Activated naive CD4-positive, alpha-beta T cell treated with anti-CD3 and anti-CD28 coated beads, Interleukin-2, amount 50 U/mL, for 24 hours (primary cell): ENCODE results near the gene TTI1.

Experiments
- H3K27ac Mint-ChIP-seq: one replicate; pipeline ENCODE4 v1.8.0; 2021; ENCODE audit warnings: mild to moderate bottlenecking, mixed read lengths
- H3K27me3 Mint-ChIP-seq: one replicate; pipeline ENCODE4 v1.8.0; 2021; ENCODE audit warnings: mixed read lengths
- H3K36me3 Mint-ChIP-seq: one replicate; pipeline ENCODE4 v1.8.0; 2021; ENCODE audit warnings: mixed read lengths
- H3K4me1 Mint-ChIP-seq: one replicate; pipeline ENCODE4 v1.8.0; 2021; ENCODE audit warnings: mixed read lengths
- H3K4me3 Mint-ChIP-seq: one replicate; pipeline ENCODE4 v1.8.0; 2021; ENCODE audit warnings: mild to moderate bottlenecking, mixed read lengths
- H3K9me3 Mint-ChIP-seq: one replicate; pipeline ENCODE4 v1.8.0; 2021; ENCODE audit warnings: mixed read lengths

The TTI1 gene

DNA sequence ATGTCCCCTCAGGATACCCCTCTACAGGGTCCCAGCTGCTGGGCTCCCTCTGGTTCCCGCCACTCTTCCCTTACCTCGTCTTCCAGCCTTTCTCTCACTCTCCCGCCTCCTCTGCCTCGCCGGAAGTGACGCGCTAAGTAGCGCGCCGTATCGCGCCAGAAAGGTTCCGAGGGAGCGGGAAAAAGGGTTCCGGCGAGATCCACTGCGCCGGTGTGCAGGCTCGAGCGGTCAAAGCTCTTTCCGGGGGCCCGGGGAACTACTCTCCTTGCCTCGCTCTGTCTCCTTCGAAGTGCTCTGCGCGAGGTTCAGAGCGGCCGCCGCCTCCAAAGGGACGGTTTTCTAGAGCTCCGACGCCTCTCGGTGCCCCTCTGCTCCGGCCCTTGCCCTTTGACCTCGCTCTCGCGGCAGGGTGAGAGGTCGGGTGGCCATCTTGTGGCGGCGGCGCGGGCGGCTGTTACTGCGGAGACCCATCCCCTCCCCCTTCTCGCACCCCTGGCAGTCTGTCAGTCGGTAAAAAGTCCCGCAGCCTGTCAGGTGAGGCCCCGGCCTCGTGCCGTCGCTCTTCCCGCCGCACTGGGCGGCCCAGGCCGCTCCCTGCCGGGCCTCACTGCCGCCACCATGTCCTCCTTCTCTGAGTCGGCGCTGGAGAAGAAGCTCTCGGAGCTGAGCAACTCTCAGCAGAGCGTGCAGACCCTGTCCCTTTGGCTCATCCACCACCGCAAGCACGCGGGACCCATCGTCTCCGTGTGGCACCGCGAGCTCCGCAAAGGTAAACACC lies at the start of gene TTI1, which contains the start of gene RPRD1B:
TSS of gene TTI1 (minus strand) at position 127 of the 778 bp plus-strand sequence. CDS start 19,640 bp downstream, outside the sequence.
TSS of gene RPRD1B (plus strand) at position 417 of the 778 bp plus-strand sequence. CDS start at position 619, 202 bp downstream.
- peak within 1 kb of the TSS; percentile 99 for H3K27ac Mint-ChIP-seq
- peaks cover 15% of the 10 kb centered on the region for H3K36me3 Mint-ChIP-seq
- H3K4me1 Mint-ChIP-seq: peaks cover 76% of the 10 kb centered on the region
- no peaks in the 10 kb centered on the region for H3K9me3 Mint-ChIP-seq
- peak within 1 kb of the TSS; percentile 99 for H3K4me3 Mint-ChIP-seq
- H3K27me3 Mint-ChIP-seq: no peaks in the 10 kb centered on the region

DNA sequence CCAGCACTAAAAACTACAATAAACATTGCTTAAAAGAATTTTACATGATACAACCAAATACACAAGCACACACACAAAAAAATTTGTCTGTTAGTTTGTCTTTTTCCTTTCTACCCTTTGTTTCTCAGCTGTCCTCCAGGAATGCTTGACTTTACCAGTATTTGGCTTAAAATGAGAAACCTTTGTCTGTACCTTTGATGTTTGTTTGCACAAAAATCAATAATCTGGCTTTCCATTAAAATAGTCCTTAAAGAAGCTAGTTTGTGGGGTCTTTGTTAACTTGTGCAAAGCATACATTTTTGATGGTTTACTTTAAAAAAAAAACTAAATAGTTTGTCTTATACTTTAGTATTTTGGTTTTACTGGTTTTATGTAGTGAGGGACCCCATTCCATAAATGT lies 49.6 kb upstream of the TTI1 start:
- Mint-ChIP-seq H3K4me1 (peaks cover 18% of the 10 kb centered on the region), H3K27ac (no peak overlapping the region), H3K4me3 (no peak overlapping the region), H3K27me3 (no peaks in the 10 kb centered on the region), H3K36me3 (peaks cover 37% of the 10 kb centered on the region), H3K9me3 (no peaks in the 10 kb centered on the region)

DNA sequence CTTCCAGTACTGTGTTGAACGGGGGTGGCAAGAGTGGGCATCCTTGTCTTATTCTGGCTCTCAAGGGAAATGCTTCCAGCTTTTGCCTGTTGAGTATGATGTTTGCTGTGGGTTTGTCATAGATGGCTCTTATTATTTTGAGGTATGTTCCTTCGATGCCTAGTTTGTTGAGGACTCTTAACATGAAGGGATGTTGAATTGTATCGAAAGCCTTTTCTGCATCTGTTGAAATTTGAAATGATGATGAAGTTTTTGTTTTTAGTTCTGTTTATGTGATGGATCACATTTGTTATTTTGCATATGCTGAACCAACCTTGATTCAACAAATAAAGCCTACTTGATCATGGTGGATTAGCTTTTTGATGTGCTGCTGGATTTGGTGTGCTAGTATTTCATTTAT lies 48.3 kb upstream of the TTI1 start:
- H3K4me1 Mint-ChIP-seq: peaks cover 18% of the 10 kb centered on the region
- H3K9me3 Mint-ChIP-seq: no peaks in the 10 kb centered on the region
- no peak overlapping the region for H3K4me3 Mint-ChIP-seq
- H3K36me3 Mint-ChIP-seq: peaks cover 40% of the 10 kb centered on the region
- no peaks in the 10 kb centered on the region for H3K27me3 Mint-ChIP-seq
- H3K27ac Mint-ChIP-seq: no peak overlapping the region

DNA sequence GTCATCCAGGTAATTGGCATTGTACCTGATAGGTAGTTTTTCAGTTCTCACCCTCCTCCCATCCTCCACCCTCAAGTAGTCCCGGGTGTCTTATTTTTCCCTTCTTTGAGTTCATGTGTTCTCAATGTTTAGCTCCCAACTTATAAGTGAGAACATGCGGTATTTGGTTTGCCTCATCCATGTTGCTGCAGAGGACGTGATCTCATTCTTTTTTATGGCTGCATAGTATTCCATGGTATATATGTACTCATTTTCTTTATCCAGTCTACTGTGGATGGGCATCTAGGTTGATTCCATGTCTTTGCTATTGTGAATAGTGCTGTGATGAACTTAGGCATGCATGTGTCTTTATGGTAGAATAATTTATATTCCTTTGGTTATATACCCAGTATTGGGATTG lies 46.1 kb upstream of the TTI1 start:
- Mint-ChIP-seq H3K4me1 (peaks cover 28% of the 10 kb centered on the region), H3K27ac (no peak overlapping the region), H3K27me3 (no peaks in the 10 kb centered on the region), H3K9me3 (no peaks in the 10 kb centered on the region), H3K36me3 (peaks cover 41% of the 10 kb centered on the region), H3K4me3 (no peak overlapping the region)

DNA sequence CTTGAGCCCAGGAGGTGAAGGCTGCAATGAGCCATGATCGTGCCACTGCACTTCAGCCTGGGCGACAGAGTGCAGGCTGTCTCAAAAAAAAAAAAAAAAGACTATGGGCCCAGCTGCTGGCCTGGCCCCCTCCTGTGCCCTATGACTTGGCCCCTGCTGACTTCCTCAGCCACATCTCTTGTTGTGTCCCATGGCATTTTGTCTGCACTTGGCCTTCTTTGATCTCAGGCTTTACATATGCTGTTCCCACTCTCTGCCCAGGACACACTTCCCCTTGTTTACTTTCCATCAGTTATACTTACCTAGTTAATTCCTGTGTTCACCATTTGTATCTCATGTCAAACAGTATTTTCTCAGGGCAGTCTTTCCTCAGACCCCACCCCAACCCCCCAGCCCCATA lies 44.8 kb upstream of the TTI1 start:
- H3K4me3 Mint-ChIP-seq: no peak overlapping the region
- H3K36me3 Mint-ChIP-seq: peaks cover 45% of the 10 kb centered on the region
- H3K4me1 Mint-ChIP-seq: peaks cover 36% of the 10 kb centered on the region
- no peaks in the 10 kb centered on the region for H3K27me3 Mint-ChIP-seq
- H3K27ac Mint-ChIP-seq: no peak overlapping the region
- no peaks in the 10 kb centered on the region for H3K9me3 Mint-ChIP-seq

DNA sequence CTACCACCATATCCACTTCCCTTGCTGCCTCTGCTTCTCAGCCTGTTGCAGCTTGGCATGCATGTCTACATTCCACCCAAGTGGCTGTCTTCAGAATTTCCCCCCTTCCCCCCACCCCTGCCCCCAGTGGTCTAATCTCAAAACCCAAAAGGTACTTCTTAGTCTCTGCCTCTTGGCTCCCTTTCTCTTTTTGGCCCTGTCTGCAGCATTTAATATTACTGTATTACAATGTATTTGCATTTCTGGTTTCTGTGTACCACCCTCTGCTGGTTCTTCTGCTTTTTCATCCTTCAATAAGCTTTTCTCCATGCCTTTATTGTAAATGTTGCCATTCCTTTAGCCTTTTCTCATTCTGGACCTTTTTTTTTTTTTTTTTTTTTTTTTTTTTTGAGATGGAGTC lies 43.3 kb upstream of the TTI1 start:
- Mint-ChIP-seq H3K4me1 (peaks cover 46% of the 10 kb centered on the region), H3K4me3 (no peak overlapping the region), H3K27ac (no peak overlapping the region), H3K36me3 (peaks cover 48% of the 10 kb centered on the region), H3K27me3 (no peaks in the 10 kb centered on the region), H3K9me3 (no peaks in the 10 kb centered on the region)

DNA sequence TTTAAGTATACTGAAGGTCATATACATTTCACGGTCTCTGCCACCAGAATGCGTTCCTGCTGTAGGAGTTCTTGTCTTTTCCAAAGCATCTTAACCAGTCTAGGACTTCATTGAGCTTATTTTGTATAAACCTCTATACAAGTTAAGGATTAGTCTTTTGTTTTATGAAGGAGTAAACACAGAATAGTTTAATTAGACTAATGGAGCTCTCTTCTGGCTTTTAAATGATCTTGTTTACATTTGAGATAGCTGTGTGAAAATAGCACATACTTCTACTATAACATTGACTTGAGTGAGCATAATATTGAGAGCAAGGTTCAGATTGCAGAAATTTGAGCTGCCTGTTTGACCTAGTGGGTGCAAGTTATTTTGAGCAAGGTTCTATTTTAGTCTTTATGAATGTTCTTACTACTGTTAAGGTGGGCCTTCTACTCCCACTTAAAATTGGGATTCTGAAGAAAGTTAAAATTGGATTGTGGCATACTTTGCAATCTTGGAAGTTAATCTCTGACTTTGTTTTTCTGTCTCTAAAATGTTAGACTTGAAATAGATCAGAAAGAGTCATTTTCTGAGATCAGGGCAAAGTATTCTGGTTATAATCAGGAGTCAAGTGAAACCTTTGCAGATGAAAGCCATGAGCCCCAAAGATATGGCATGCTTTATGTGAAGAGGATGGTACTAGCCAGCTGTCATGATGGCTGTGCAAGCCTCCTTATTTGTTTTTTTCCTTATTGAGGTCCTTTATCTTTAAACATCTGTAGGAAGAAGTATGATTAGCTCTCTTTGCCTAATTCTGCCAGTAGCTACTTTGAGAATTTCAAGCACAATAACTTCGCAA lies 42.1 kb upstream of the TTI1 start:
- Mint-ChIP-seq H3K9me3 (no peaks in the 10 kb centered on the region), H3K27ac (peak overlapping the region; percentile 23), H3K4me1 (peaks cover 38% of the 10 kb centered on the region), H3K4me3 (no peak overlapping the region), H3K36me3 (peaks cover 49% of the 10 kb centered on the region), H3K27me3 (no peaks in the 10 kb centered on the region)

DNA sequence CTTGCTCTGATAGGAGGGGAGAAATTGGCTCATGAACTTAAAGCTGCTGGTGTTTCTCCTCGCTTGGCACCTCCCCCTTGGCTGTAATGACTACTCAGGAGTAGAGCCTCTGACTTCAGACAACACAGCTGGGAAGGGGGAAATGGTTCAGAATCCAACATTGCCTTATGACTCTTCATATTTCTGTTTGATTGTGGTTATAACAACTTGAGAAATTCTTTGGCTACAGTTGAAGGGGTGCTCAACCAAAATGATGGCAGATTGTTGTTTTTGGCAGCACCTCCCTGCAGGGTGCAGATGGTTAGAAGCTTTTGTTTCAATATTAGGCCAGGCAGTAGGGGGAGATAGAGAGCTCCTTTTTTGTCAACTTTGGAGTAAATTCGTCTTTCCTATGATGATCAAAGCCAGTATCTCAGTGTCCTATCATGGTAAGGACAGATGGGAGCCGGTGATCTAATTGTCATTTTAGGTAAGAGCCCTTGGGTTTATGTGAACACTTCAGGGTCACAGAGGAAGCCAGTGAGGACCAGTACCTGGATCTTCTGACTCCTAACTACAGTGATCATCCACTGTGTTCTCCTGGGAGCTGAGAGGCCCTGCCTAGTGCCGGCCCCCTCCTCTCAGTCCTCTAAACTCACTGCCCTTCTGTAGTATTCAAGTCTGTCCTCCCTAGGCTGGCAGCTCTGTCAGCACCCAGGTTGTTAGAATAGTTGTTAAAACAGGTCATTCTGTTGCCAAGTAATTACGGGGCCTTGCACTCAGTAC lies 40.2 kb upstream of the TTI1 start:
- no peaks in the 10 kb centered on the region for H3K27me3 Mint-ChIP-seq
- H3K27ac Mint-ChIP-seq: no peak overlapping the region
- no peak overlapping the region for H3K4me3 Mint-ChIP-seq
- H3K36me3 Mint-ChIP-seq: peaks cover 47% of the 10 kb centered on the region
- peaks cover 32% of the 10 kb centered on the region for H3K4me1 Mint-ChIP-seq
- H3K9me3 Mint-ChIP-seq: no peaks in the 10 kb centered on the region

DNA sequence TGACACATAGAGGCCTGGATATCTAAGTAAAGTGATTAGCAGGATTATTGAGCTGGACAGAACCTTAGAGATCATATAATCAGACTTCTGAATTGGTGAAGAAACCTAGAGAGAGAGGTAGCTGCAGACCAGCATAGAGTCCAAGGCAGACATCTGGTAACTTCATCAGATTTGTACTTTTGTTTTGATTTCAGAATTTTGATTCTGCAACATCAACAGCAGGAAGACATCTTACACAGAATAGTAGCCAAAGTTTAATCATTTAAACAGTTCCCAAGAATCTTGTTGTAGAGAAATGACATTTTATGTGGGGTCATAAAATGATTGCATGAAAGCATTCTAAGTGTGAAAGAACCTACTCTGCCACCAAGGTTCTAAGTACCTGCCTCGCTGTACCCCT lies 39.6 kb upstream of the TTI1 start:
- no peaks in the 10 kb centered on the region for H3K27me3 Mint-ChIP-seq
- H3K4me3 Mint-ChIP-seq: no peak overlapping the region
- H3K36me3 Mint-ChIP-seq: peaks cover 44% of the 10 kb centered on the region
- no peaks in the 10 kb centered on the region for H3K9me3 Mint-ChIP-seq
- H3K4me1 Mint-ChIP-seq: peaks cover 32% of the 10 kb centered on the region
- no peak overlapping the region for H3K27ac Mint-ChIP-seq

DNA sequence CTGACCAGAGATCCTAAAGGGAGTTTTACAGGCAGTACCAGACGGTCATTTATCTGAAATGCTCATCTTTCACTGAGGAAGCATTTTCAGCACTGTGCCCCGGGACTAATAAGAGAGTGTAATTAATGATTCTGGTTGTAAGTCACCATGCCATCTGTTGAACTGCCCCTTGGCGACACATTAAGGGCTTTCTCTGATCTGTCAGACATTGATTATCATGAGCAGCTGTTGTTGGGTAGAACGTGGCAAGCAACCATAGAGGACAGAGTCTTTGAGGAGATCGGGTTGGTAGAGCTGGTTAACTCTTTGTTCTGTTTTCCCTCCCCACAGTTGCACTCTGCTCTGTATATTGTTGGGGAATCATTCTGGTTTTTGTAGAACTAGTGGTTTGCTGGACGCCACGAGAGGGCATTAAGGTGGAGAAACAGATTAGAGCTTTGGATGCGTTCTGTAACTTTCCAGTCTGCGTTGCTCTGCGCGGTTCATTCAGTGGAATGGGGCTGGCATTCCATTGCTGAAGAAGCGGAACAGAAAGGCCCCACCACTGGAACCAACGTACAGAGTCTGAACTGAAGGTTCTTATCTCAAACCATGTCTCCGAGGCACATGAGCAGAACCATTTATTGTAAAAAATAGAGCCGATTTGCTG lies 34.6 kb upstream of the TTI1 start:
- Mint-ChIP-seq H3K9me3 (no peaks in the 10 kb centered on the region), H3K4me1 (peaks cover 13% of the 10 kb centered on the region), H3K27ac (no peak overlapping the region), H3K36me3 (peaks cover 46% of the 10 kb centered on the region), H3K4me3 (no peak overlapping the region), H3K27me3 (no peaks in the 10 kb centered on the region)

DNA sequence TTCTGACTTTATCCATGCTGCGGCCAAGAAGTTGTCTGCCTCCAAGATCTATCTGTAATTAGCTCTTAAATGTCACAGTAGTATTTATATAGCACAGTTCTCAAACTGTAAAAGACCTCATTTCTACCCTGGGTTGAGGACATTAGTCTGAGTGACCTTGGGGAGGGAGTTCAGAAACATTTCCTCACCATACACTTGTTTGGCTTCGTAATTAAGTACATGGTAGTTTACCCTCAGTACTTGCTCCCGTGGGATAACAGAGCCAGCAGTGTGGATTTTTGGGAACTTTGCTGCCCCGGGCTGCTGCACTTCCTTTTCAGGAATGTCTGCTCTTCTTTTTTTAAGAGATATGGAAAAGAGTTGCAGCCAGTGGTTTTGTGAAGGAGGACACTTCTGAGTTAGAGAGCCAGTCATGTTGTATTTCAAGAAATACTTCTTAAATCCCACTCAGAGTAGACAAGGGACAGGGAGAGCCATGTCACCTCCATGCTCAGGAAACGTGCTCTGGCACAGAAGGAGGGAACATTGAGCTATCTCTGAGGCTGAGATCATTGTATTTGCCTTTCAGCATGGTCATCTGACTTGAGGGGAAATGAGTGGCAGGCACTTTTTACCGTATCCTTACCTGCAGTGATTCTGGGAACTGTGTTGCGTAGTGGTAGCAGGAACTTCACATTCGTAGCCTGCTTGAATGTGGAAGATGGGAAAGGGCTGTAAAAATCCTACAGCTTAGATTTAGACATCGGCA lies 33.9 kb upstream of the TTI1 start:
- Mint-ChIP-seq H3K27me3 (no peaks in the 10 kb centered on the region), H3K36me3 (peaks cover 43% of the 10 kb centered on the region), H3K27ac (no peak overlapping the region), H3K9me3 (no peaks in the 10 kb centered on the region), H3K4me3 (no peak overlapping the region), H3K4me1 (peaks cover 6% of the 10 kb centered on the region)

DNA sequence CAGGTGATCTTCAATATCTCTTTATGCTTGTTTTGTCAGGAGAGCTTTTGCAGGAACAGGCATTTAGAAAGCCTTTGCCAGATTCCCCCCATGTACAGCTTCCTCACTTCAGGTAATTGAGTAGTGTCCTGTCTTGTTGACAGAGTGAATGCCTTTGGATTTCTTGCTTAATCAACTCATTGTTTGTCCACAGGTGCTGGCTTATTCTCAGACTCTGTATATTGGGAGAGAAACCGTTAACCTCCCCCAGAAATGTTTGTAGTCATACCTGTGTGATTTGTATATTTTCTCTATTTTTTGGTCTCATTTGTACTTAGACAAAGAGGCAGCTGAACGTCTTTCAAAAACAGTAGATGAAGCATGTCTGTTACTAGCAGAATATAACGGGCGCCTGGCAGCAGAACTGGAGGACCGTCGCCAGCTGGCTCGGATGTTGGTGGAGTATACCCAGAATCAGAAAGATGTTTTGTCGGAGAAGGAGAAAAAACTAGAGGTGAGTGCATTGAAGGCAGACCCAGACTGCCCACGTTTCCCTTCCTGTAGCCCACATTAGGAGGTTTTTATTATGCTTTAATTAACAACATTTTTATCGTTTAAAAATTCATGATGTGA lies 32.6 kb upstream of the TTI1 start:
- no peak overlapping the region for H3K4me3 Mint-ChIP-seq

DNA sequence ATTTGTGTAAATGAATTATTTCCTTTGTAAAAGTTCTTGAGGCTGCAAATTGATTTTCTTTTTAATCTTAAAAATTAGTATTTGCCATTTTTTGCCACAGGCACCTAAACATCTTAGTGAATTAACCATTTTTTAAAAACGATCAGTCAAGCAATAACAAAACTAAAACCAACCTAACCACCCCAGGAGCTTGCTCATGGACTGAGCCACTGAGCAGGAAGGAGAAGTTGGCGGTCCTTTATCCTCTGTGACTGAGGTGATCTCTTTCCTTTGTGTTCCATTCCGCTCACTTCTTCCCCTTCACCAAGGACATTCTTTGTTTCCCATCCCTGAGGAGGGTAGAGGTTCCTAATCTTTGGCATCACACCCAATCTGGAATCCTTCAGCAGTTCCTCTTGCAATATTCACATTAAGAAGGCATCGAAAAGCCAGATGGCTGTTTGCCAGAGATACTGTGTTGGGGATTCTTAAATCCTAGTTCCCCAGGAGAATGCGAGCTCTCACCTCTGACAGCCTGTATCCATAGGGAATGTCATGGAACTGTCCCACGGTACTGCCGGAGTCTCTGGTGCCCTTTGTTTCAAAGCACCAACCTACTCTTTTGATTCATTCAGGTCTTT lies 30.8 kb upstream of the TTI1 start:
- Mint-ChIP-seq H3K4me1 (no peaks in the 10 kb centered on the region), H3K27ac (no peak overlapping the region), H3K36me3 (peaks cover 31% of the 10 kb centered on the region), H3K27me3 (no peaks in the 10 kb centered on the region), H3K9me3 (no peaks in the 10 kb centered on the region), H3K4me3 (no peak overlapping the region)

More for the DNA sequence above, 32.6 kb upstream of the TTI1 start:
- Mint-ChIP-seq H3K36me3 (peaks cover 31% of the 10 kb centered on the region), H3K27me3 (no peaks in the 10 kb centered on the region), H3K4me1 (no peaks in the 10 kb centered on the region), H3K9me3 (no peaks in the 10 kb centered on the region), H3K27ac (no peak overlapping the region)

DNA sequence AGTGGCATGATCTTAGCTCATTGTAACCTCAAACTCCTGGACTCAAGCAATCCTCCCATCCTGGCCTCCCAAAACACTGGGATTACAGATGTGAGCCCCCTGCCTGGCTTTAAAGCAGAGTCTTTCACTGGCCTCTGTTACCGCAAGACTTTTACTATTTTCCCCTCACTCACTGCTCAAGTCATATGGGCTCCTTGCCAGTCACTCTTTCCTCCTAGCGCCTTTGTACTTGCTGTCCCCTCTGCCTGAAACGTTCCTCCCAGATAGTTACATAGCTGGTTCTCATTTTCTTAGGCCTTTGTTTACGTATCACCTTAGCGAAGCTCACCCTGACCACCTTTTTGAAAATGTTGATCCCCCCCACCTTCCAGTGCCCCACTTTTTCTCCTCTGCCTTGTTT lies 29.6 kb upstream of the TTI1 start:
- H3K36me3 Mint-ChIP-seq: peaks cover 27% of the 10 kb centered on the region
- H3K9me3 Mint-ChIP-seq: no peaks in the 10 kb centered on the region
- no peak overlapping the region for H3K27ac Mint-ChIP-seq
- H3K27me3 Mint-ChIP-seq: no peaks in the 10 kb centered on the region
- no peak overlapping the region for H3K4me3 Mint-ChIP-seq
- no peaks in the 10 kb centered on the region for H3K4me1 Mint-ChIP-seq
